Heart right ventricle (tissue), 16 donors: ENCODE data around the gene TFAP2E. TPM values are rescaled to one million over a fixed set of nuclear protein-coding genes. Genes with fewer than 3 reads are reported as not detected.

Experiments
- ATAC-seq, 8 donors: fragments of 200-7000 bp; cut with Tn5 transposase; one replicate each; pipeline ENCODE4 v1.9.1; 2020; ENCODE audit warnings: mild to moderate bottlenecking in 8 of 8, moderate library complexity in 8 of 8, moderate number of reproducible peaks in 1 of 8
- DNase-seq, 2 donors: peaks; one replicate each; pipeline ENCODE4 v3.0.0-alpha.2; 2020
- H3K27ac ChIP-seq, 10 donors: fragments of 200-600 bp; sonication (generic) in 2 of 10; one replicate each; pipeline versions ENCODE4 v1.5.0 to v1.8.0; 2020 to 2022; ENCODE audit warnings: mild to moderate bottlenecking in 3 of 10
- H3K27me3 ChIP-seq, 7 donors: fragments of 200-600 bp; one replicate each; pipeline ENCODE4 v1.8.0; 2021 to 2022; ENCODE audit warnings: mild to moderate bottlenecking in 2 of 7
- H3K36me3 ChIP-seq, 9 donors: fragments of 200-600 bp; sonication (generic) in 1 of 9; one replicate each; pipeline versions ENCODE4 v1.5.0 to v1.8.0; 2020 to 2022; ENCODE audit warnings: mild to moderate bottlenecking in 2 of 9
- H3K4me1 ChIP-seq, 9 donors: fragments of 200-600 bp; sonication (generic) in 1 of 9; one replicate each; pipeline versions ENCODE4 v1.5.0 to v1.8.0; 2020 to 2022; ENCODE audit warnings: mild to moderate bottlenecking in 4 of 9
- H3K4me3 ChIP-seq, 10 donors: fragments of 200-600 bp; sonication (generic) in 2 of 10; one replicate each; pipeline versions ENCODE4 v1.5.0 to v1.8.0; 2020 to 2022; ENCODE audit warnings: mild to moderate bottlenecking in 7 of 10, moderate library complexity in 2 of 10
- H3K9me3 ChIP-seq, 11 donors: fragments of 200-600 bp in 10 of 11; sonication (generic) in 2 of 11; one replicate each; pipeline versions ENCODE4 v1.5.0 to v1.8.0; 2013 to 2022; ENCODE audit warnings: mild to moderate bottlenecking in 2 of 11, control low read depth in 1 of 11, moderate library complexity in 1 of 11
- CTCF ChIP-seq, 9 donors: fragments of 200-600 bp; sonication (generic) in 2 of 9; IDR thresholded peaks; one replicate each; pipeline versions ENCODE4 v1.5.0 to v1.8.0; 2021 to 2022; ENCODE audit warnings: antibody characterized with exemption in 9 of 9, mild to moderate bottlenecking in 5 of 9, moderate library complexity in 1 of 9
- WGBS, 2 donors: extraction: QIAGEN DNeasy Blood & Tissue Kit; methylation state at CpG; one replicate each; pipeline ENCODE4 v1.1.7; 2013; ENCODE audit warnings: inconsistent platforms in 1 of 2; 5-methylcytosine and 5-hydroxymethylcytosine counted together
- intact Hi-C, 10 donors: fragments of 100-400 bp; cut with DNase I; formaldehyde crosslinking; loops; one replicate each; pipeline versions ENCODE4 v1.11.1 to v1.14.2; 2022
- polyA plus RNA-seq, 2 donors: library from polyadenylated mRNA; stranded (reverse); fragments of 200-250 nt; gene quantifications; one replicate each; pipeline ENCODE4 v1.2.3, GENCODE V29; 2013
- total RNA-seq, 10 donors: library from RNA; stranded (reverse); fragmentation: NEBNext Ultra II Directional in 3 of 10; extraction: Animal tissue kit (Norgen Biotek cat#: 25700) in 3 of 10; gene quantifications; one replicate each; pipeline versions ENCODE4 v1.2.1 to v1.2.4, GENCODE V29; 2021 to 2023
- donor health status: Arrhythmogenic right ventricular cardiomyopathy.
- donor health status: ischemic (EF 13 %, LVEDD 7.1; RV severe dilation, severe dysfunction).
- donor health status: healthy with polysubstance abuse.
- donor health status: DM: no; HTN: yes; CAD: no.
- donor health status: DM: no; HTN: no; CAD: no.
- donor health status: ischemic (EF 25% LVEDD 6.9; RV normal size, moderate dysfunction).
- donor health status: ischemic (EF 25% LVEDD 5.7; RV mildly dilated, moderate dysfunction).
- donor health status: healthy.
- donor health status: DM: yes; HTN: yes; CAD: no.
- donor health status: Ischemic cardiomyopathy.
- donor health status: ischemic (EF 35%, LVEDD 5.7; RV mildly dilated, moderate dysfunction).
- donor health status: nonischemic (EF 11% LVEDD 7.7; RV severe dilation, severe dysfunction).
- donor health status: DM: yes; HTN: yes; CAD: no.
- donor health status: PGD.
- donor health status: ischemic (EF 29% LVEDD 5.4; RV normal size, mild dysfunction).
- donor health status: nonischemic (EF 23%, LVEDD 6.1; RV moderate dilation, normal function).

The TFAP2E gene
- total and polyA plus RNA-seq, 12 donors, result 0.18 to 1.4 (median 0.40) TPM; not detected in 3

- no peak for DNase-seq
- intact Hi-C loops, result loop anchor here in 6 of 10 donors (5.0 to 10.0 kb wide), 3 partner anchors 65 to 75 kb away; partner anchors contain the start of gene C1orf216 (in 5 of the 6)
- Histone ChIP-seq H3K27me3 (peaks cover 0 to 34% (median 0%) of the 10 kb centered on the region in 7 donors), H3K4me3 (peak overlapping the region in 9 of 10 donors; percentile 65 to 95 (median 90)), H3K4me1 (peaks cover 4 to 42% (median 33%) of the 10 kb centered on the region in 9 donors), H3K9me3 (no peaks in the 10 kb centered on the region), H3K27ac (peak overlapping the region in 9 of 10 donors; percentile 82 to 96 (median 89)), H3K36me3 (no peaks in the 10 kb centered on the region)
- no peak for TF ChIP-seq CTCF (IDR thresholded peaks at IDR 0.05)
- WGBS, 2 donors, result 34 to 37% methylated on average over 14 of the region's 14 CpGs
- no peak for ATAC-seq
Measured at GRCh38 chr1:35642471-35642955, 69.4 kb downstream of the TFAP2E start.

- no peak for TF ChIP-seq CTCF (IDR thresholded peaks at IDR 0.05)
- Histone ChIP-seq H3K9me3 (no peaks in the 10 kb centered on the region), H3K27me3 (peaks cover 0 to 35% (median 0%) of the 10 kb centered on the region in 7 donors), H3K27ac (no peak overlapping the region), H3K36me3 (no peaks in the 10 kb centered on the region), H3K4me3 (no peak overlapping the region), H3K4me1 (peaks cover 0 to 25% (median 19%) of the 10 kb centered on the region in 9 donors)
- WGBS, 2 donors, result 32 to 44% methylated on average over 2 of the region's 2 CpGs
- DNase-seq, result no peak
- ATAC-seq, result no peak
- intact Hi-C loops, result loop anchor here in 6 of 10 donors (5.0 to 10.0 kb wide), 3 partner anchors 67 to 73 kb away; partner anchors contain the start of gene C1orf216 (in 5 of the 6)
Measured at GRCh38 chr1:35644204-35644603, 71.1 kb downstream of the TFAP2E start.

Other genes starting within 250 kb of the TFAP2E start
- 10 to 100 TPM; 57.9 to 84.3 (median 78.3) TPM for gene KIAA0319L, start 15.9 kb upstream of the TFAP2E start, total RNA-seq
- 10 to 100 TPM; 26.0 to 28.0 TPM for gene KIAA0319L, start 15.9 kb upstream of the TFAP2E start, polyA plus RNA-seq
- gene NCDN, start 15.5 kb upstream of the TFAP2E start, total RNA-seq, result 10 to 100 TPM; 20.3 to 51.7 (median 34.5) TPM
- gene NCDN, start 15.5 kb upstream of the TFAP2E start, polyA plus RNA-seq, result 10 to 100 TPM; 15.3 to 15.8 TPM
- gene PSMB2, start 68.2 kb downstream of the TFAP2E start, total RNA-seq, result 10 to 100 TPM; 34.1 to 55.0 (median 39.1) TPM
- 10 to 100 TPM; 34.2 to 44.1 TPM for gene PSMB2, start 68.2 kb downstream of the TFAP2E start, polyA plus RNA-seq
- gene C1orf216, start 145.6 kb downstream of the TFAP2E start, total RNA-seq, result 10 to 100 TPM in 4 of 10 donors, 1 to 10 TPM in 6; 7.2 to 13.3 (median 9.7) TPM
- 1 to 10 TPM; 4.6 to 9.1 TPM for gene C1orf216, start 145.6 kb downstream of the TFAP2E start, polyA plus RNA-seq
- 1 to 10 TPM in 2 of 10 donors, under 1 TPM in 8; 0.26 to 2.8 (median 0.43) TPM for gene CLSPN, start 196.7 kb downstream of the TFAP2E start, total RNA-seq
- gene CLSPN, start 196.7 kb downstream of the TFAP2E start, polyA plus RNA-seq, result under 1 TPM; 0.06 to 0.29 TPM
- 10 to 100 TPM; 15.0 to 25.1 (median 20.5) TPM for gene AGO4, start 234.7 kb downstream of the TFAP2E start, total RNA-seq
- 10 to 100 TPM in 1 of 2 donors, 1 to 10 TPM in 1; 4.1 to 10.5 TPM for gene AGO4, start 234.7 kb downstream of the TFAP2E start, polyA plus RNA-seq